HG02588 (cell line): ENCODE results near the gene ZNF850.
"Not testable (repeated sequence)": the region's sequence is repeated elsewhere in the genome, so short reads cannot be mapped to it uniquely, and the experiment has no call there.

Experiments
- ATAC-seq: cut with Tn5 transposase; IDR thresholded peaks from one replicate; pipeline ENCODE4 v1.9.1; 2021; ENCODE audit warnings: mild to moderate bottlenecking, moderate library complexity; ENCODE audit not compliant: unreplicated experiment

Gene ZNF850

DNA sequence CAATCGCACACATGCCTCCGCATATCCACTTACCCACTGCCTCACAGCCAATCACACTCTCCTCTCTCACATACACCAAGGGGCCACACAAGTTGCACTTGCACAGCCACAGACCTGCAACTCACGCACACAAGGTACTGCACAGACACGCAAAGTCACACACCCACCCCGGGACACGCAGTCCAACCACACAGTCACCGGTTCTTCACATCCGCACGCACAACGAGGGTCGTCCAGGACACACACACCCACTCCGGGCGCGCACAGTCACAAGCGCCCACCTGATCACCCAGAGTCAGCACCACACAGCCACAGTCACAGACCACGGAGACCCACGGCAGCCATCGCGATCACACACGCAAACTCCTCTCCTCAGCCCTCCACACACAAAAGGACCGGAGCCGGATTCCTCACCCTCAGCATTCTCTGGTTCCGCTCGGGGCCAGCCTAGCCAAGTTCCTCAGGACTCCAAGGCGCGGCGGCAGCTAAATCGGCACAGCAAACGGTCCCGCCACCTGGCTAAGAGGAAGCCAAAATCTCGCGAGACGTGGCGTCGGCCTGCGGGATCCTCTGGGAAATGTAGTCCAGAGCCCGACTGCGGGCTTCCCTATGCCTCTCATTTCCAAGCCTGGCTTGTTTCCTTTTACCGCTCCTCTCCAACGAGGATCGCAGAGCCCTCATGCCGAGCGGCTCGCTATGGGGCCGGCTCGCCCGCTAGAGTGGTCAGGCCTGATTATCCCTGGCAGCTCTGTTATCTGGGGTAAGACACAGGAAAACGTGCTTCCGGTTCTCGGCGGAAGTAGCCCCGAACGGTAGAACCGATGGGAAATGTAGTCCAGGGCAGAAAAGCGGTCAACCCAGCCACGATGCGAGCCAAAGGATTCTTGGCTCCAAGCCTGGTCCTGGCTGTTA lies at the start of gene ZNF850:
TSS of gene ZNF850 (minus strand) at position 497 of the 912 bp plus-strand sequence. CDS start 10,201 bp downstream, outside the sequence.
- peak; percentile 87 for ATAC-seq

DNA sequence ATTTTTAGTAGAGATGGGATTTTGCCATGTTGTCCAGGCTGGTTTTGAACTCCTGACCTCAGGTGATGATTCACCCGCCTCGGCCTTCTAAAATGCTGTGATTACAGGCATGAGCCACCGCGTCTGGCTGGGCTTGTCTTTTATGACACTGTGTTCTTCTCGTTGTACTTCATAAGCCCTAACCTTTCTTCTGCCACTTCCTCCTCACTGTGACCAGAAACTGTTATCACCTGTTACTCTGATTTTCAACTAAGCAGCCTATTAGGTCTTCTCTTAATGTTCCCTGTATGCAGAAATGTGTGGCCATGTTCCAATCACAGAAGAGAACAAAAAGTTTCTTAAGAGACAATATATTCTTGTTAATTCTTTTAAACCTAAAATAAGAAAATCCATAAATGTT lies 49.2 kb upstream of the ZNF850 start:
- ATAC-seq: no peak

- no peak for ATAC-seq
Measured at GRCh38 chr19:36819130-36819630, 46.6 kb upstream of the ZNF850 start.

- ATAC-seq: no peak
Measured at GRCh38 chr19:36807029-36807428, 34.4 kb upstream of the ZNF850 start.

GRCh38 chr19:36805364-36805763 lies 32.8 kb upstream of the ZNF850 start:
- no peak for ATAC-seq

DNA sequence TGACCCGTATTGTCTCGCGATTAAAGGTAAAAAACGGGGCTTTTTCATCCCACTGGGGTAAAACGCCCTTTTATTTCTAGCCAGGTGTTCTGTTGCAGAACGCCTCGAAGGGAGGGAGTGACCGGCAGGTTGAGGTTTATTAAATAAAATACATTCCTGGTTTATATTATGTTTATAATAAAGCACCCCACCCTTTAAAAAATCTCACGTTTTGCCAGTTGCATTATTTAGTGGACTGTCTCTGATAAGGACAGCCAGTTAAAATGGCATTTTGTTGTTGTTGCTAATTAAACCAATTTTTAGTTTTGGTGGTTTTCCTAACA lies 25.1 kb upstream of the ZNF850 start:
- no peak for ATAC-seq

DNA sequence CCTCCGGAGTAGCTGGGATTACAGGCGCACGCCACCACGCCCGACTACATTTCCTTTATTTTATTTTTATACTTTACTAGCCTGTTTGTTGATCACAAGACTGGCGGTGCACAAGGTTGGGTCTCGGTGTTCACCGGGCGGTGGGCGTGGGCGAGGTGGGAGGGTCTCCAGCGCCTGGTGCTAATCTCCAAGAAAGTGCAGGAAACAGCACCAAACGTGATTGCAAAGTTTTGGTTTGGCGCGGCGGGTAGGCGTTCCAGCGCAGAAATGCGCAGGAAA lies 24.0 kb upstream of the ZNF850 start:
- ATAC-seq: no peak

GRCh38 chr19:36791420-36792141 lies 19.0 kb upstream of the ZNF850 start:
- ATAC-seq: not testable (repeated sequence)

GRCh38 chr19:36775768-36776167 lies 3.2 kb upstream of the ZNF850 start:
- no peak for ATAC-seq

- ATAC-seq: no peak
Measured at GRCh38 chr19:36773223-36773579, 594 bp upstream of the ZNF850 start.

DNA sequence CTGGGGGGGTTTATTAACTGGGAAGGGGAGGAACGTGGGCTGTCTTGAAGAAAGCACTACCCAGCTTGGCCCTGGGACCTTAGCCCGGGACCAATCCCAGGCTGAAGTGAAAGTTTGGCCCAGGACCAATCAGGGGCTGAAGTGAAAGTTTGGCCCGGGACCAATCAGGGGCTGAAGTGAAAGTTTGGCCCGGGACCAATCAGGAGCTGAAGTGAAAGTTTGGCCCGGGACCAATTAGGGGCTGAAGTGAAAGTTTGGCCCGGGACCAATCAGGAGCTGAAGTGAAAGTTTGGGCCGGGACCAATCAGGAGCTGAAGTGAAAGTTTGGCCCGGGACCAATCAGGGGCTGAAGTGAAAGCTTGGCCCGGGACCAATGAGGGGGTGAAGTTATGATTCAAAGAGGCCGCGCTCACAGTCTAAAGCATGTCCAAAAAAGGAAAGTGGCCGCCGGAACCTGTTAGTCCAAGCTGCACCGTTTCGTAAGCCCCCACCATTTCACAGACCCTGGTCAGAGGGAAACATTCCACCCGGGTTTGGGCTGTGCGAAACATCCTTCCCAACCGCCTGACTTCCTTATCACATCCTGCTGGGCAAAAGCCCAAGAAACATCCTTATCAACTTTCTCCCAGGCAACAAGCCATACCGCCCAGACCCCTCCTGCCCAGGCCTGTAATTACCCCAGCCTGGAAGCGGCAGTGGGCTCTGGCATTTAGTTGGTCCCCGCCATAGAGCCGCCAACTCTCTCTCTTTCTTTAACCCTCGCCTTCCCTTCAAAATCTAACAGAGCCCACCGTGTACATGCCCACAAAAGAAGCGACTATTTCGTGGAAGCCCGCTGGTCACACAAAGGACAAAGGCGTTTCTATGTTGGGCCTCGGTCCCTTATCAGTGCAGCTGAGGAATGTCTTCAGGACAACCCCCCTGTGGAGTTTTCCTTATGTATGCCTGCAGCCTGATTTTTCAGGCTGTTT lies 1.1 kb downstream of the ZNF850 start:
- ATAC-seq: no peak

- ATAC-seq: no peak
Measured at GRCh38 chr19:36750066-36750691, 22.4 kb downstream of the ZNF850 start.

DNA sequence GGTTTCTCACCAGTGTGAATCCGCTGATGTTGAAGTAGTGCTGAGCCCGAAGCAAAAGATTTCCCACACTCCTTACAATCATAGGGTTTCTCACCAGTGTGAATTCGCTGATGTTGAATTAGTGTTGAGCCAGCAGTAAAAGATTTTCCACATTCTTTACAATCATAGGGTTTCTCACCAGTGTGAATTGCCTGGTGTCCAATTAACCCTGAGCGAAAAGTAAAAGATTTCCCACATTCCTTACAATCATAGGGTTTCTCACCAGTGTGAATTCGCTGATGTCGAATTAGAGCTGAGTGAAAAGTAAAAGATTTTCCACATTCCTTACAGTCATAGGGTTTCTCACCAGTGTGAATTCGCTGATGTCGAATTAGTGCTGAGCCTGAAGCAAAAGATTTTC lies 23.0 kb downstream of the ZNF850 start:
- not testable (repeated sequence) for ATAC-seq

GRCh38 chr19:36748431-36749275 lies 24.0 kb downstream of the ZNF850 start:
- no peak for ATAC-seq

DNA sequence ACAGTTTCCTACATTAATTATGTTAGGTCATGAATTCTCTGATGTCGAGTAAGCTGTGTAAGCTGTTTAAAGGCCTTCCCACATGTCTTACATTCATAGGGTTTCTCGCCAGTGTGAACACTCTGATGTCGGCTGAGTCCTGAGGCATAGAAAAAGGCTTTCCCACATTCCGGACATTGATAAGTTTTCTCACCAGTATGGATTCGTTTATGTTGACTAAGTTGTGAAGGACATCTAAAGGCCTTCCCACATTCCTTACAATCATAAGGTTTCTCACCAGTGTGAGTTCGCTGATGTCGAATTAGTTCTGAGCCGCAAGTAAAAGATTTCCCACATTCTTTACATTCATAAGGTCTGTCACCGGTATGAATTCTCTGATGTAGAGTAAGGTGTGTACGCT lies 24.9 kb downstream of the ZNF850 start:
- ATAC-seq: no peak

- no peak for ATAC-seq
Measured at GRCh38 chr19:36745870-36746269, 26.7 kb downstream of the ZNF850 start.

DNA sequence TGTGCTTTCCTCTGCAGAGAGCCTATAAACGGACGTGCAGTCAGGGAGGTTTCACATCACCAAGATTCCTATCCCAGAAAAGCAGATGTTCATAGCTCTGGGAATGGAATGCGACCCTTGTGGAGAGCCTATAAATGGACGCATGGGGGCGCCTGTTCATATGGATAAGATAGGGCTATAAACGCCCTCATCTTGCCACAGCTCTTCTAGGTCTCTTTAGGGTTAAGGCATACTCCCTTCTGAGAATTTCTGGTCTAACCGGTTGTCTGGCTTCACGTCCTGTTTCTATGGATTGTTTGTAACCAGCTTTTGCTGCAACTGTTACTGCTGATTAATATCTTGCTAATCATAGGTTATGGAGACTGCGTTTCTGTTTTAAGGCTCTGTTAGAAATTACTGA lies 36.4 kb downstream of the ZNF850 start:
- ATAC-seq: not testable (repeated sequence)

DNA sequence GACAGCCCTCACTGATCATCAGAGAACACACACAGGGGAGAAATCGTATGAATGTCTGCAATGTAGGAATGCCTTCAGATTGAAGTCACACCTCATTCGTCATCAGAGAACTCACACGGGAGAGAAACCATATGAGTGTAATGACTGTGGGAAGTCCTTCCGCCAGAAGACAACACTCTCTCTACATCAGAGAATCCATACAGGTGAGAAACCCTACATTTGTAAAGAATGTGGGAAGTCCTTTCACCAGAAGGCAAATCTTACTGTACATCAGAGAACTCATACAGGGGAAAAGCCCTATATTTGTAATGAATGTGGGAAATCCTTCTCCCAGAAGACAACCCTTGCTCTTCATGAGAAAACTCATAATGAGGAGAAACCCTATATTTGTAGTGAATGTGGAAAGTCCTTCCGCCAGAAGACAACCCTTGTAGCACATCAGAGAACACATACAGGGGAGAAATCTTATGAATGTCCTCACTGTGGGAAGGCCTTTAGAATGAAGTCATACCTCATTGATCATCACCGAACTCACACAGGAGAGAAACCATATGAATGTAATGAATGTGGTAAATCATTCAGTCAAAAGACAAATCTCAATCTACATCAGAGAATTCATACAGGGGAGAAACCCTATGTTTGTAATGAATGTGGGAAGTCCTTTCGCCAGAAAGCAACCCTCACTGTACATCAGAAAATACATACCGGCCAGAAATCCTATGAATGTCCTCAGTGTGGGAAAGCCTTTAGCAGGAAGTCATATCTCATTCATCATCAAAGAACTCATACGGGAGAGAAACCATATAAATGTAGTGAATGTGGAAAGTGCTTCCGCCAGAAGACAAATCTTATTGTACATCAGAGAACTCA lies 52.7 kb downstream of the ZNF850 start:
- no peak for ATAC-seq

DNA sequence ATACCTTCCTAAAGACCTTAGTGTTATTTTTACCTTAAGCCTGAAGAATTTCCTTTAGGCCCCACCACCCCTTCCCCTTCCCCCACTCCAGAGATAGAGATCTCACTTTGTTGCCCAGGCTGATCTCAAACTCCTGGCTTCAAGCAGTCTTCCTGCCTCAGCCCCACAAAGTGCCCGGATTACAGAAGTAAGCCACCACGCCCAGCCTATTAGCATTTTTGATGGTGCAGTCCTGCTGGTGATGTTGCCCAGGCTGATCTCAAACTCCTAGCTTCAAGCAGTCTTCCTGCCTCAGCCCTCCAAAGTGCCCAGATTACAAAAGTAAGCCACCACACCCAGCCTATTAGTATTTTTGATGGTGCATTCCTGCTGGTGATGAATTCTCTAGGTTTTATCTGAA lies 63.2 kb downstream of the ZNF850 start:
- ATAC-seq: no peak
